HEK293 (cell line): Measurements from ENCODE around the gene HIVEP2.

Experiments used
- CTCF ChIA-PET: fragments of 350-600 bp; formaldehyde crosslinking; extraction: SDS; loops from one replicate; lab custom pipeline; 2021; ENCODE audit warnings: antibody characterized with exemption; lab: Yijun Ruan, JAX
- POLR2A ChIA-PET: fragments of 300-600 bp; formaldehyde crosslinking; extraction: SDS; loops from one replicate; lab custom pipeline; 2020; ENCODE audit warnings: antibody characterized with exemption, inconsistent platforms; lab: Yijun Ruan, JAX
- H3K27ac ChIP-seq: fragments of 200-500 bp; sonication (Bioruptor generic); 2 replicates; pipeline ENCODE4 v1.5.1; 2014; ENCODE audit warnings: low read depth, low read length, control low read depth, inconsistent platforms; ENCODE audit errors: extremely low read depth
- H3K36me3 ChIP-seq, 2 experiments: fragments of 200-500 bp in 1 of 2; sonication (Bioruptor generic) in 1 of 2; 1 replicate in 1 of 2; 2 replicates in 1 of 2; pipeline ENCODE4 v1.5.1; 2014 to 2017; ENCODE audit warnings: inconsistent platforms in 2 of 2, low read length in 2 of 2; ENCODE audit not compliant: control insufficient read depth in 2 of 2, insufficient read depth in 1 of 2
- H3K4me1 ChIP-seq: fragments of 200-500 bp; sonication (Bioruptor generic); 2 replicates; pipeline ENCODE4 v1.5.1; 2014; ENCODE audit warnings: mild to moderate bottlenecking, low read length, inconsistent platforms; ENCODE audit not compliant: control insufficient read depth, insufficient read depth
- H3K4me3 ChIP-seq: 2 replicates; pipeline ENCODE4 v1.5.1; 2011; ENCODE audit warnings: low read depth, mild to moderate bottlenecking, control low read depth, low read length, moderate library complexity
- H3K9me3 ChIP-seq: fragments of 200-500 bp; sonication (Bioruptor generic); 2 replicates; pipeline ENCODE4 v1.5.1; 2014; ENCODE audit warnings: low read depth, low read length, inconsistent platforms; ENCODE audit not compliant: control insufficient read depth, insufficient read depth
- BCL11A ChIP-seq: fragments of 450-650 bp; formaldehyde crosslinking; IDR thresholded peaks from 2 replicates; pipeline ENCODE4 v1.5.1; 2016; ENCODE audit warnings: low read depth, missing biosample characterization, missing genetic modification characterization
- ELK4 ChIP-seq: IDR thresholded peaks from 2 replicates; pipeline ENCODE4 v1.6.1; 2011; ENCODE audit warnings: mild to moderate bottlenecking, low read depth, low read length, borderline replicate concordance
- MEIS1 ChIP-seq: sonication (generic); formaldehyde crosslinking; IDR thresholded peaks from 2 replicates; pipeline ENCODE4 v1.8.1; 2022; ENCODE audit warnings: missing genetic modification reagents, mild to moderate bottlenecking, borderline replicate concordance
- MZF1 ChIP-seq: fragments of 450-650 bp; formaldehyde crosslinking; IDR thresholded peaks from 2 replicates; pipeline ENCODE4 v1.5.1; 2017; ENCODE audit warnings: missing biosample characterization, missing genetic modification characterization, borderline replicate concordance
- OSR2 ChIP-seq: fragments of 450-650 bp; formaldehyde crosslinking; IDR thresholded peaks from 2 replicates; pipeline ENCODE4 v1.5.1; 2016; ENCODE audit warnings: missing biosample characterization, missing genetic modification characterization
- TRIM28 ChIP-seq: IDR thresholded peaks from 2 replicates; pipeline ENCODE4 v1.6.1; 2011; ENCODE audit warnings: low read length, control low read depth, borderline replicate concordance
- ZBTB11 ChIP-seq: fragments of 450-650 bp; formaldehyde crosslinking; conservative IDR thresholded peaks from 2 replicates; pipeline ENCODE4 v1.5.1; 2016; ENCODE audit warnings: low read depth, missing biosample characterization, missing genetic modification characterization
- ZBTB48 ChIP-seq: fragments of 450-650 bp; formaldehyde crosslinking; IDR thresholded peaks from 2 replicates; pipeline ENCODE4 v1.5.1; 2016; ENCODE audit warnings: missing biosample characterization, missing genetic modification characterization
- ZFP69B ChIP-seq: fragments of 450-650 bp; formaldehyde crosslinking; IDR thresholded peaks from 2 replicates; pipeline ENCODE4 v1.5.1; 2016; ENCODE audit warnings: missing biosample characterization, missing genetic modification characterization
- ZNF155 ChIP-seq: fragments of 450-650 bp; formaldehyde crosslinking; IDR thresholded peaks from 2 replicates; pipeline ENCODE4 v1.5.1; 2016; ENCODE audit warnings: missing biosample characterization, missing genetic modification characterization
- ZNF16 ChIP-seq: fragments of 450-650 bp; formaldehyde crosslinking; IDR thresholded peaks from 2 replicates; pipeline ENCODE4 v1.5.1; 2016; ENCODE audit warnings: low read depth, missing biosample characterization, missing genetic modification characterization
- ZNF184 ChIP-seq: fragments of 450-650 bp; IDR thresholded peaks from 2 replicates; pipeline ENCODE4 v1.5.1; 2018; ENCODE audit warnings: missing biosample characterization, mild to moderate bottlenecking, missing genetic modification characterization
- ZNF202 ChIP-seq: fragments of 450-650 bp; formaldehyde crosslinking; IDR thresholded peaks from 2 replicates; pipeline ENCODE4 v1.5.1; 2016; ENCODE audit warnings: missing biosample characterization, missing genetic modification characterization, borderline replicate concordance
- ZNF239 ChIP-seq: fragments of 450-650 bp; formaldehyde crosslinking; IDR thresholded peaks from 2 replicates; pipeline ENCODE4 v1.5.1; 2016; ENCODE audit warnings: missing biosample characterization, missing genetic modification characterization
- ZNF335 ChIP-seq: fragments of 450-650 bp; formaldehyde crosslinking; conservative IDR thresholded peaks from 2 replicates; pipeline ENCODE4 v1.5.1; 2016; ENCODE audit warnings: missing biosample characterization, missing genetic modification characterization
- ZNF350 ChIP-seq: fragments of 450-650 bp; formaldehyde crosslinking; IDR thresholded peaks from 2 replicates; pipeline ENCODE4 v1.5.0; 2017; ENCODE audit warnings: missing biosample characterization, mild to moderate bottlenecking, missing genetic modification characterization
- ZNF366 ChIP-seq: fragments of 450-650 bp; formaldehyde crosslinking; conservative IDR thresholded peaks from 2 replicates; pipeline ENCODE4 v1.5.1; 2016; ENCODE audit warnings: missing biosample characterization, missing genetic modification characterization
- ZNF391 ChIP-seq: fragments of 450-650 bp; formaldehyde crosslinking; IDR thresholded peaks from 2 replicates; pipeline ENCODE4 v1.5.1; 2016; ENCODE audit warnings: low read depth, missing biosample characterization, missing genetic modification characterization, borderline replicate concordance
- ZNF501 ChIP-seq: fragments of 450-650 bp; formaldehyde crosslinking; IDR thresholded peaks from 2 replicates; pipeline ENCODE4 v1.5.1; 2016; ENCODE audit warnings: missing biosample characterization, missing genetic modification characterization
- ZNF529 ChIP-seq: fragments of 450-650 bp; formaldehyde crosslinking; IDR thresholded peaks from 2 replicates; pipeline ENCODE4 v1.5.1; 2017; ENCODE audit warnings: missing genetic modification characterization, missing biosample characterization; ENCODE audit not compliant: insufficient replicate concordance
- ZNF549 ChIP-seq: fragments of 450-650 bp; IDR thresholded peaks from 2 replicates; pipeline ENCODE4 v1.5.1; 2018; ENCODE audit warnings: missing biosample characterization, missing genetic modification characterization, mild to moderate bottlenecking, inconsistent platforms, moderate library complexity
- ZNF560 ChIP-seq: fragments of 450-650 bp; formaldehyde crosslinking; IDR thresholded peaks from 2 replicates; pipeline ENCODE4 v1.5.1; 2017; ENCODE audit warnings: missing biosample characterization, missing genetic modification characterization, borderline replicate concordance
- ZNF626 ChIP-seq: fragments of 450-650 bp; sonication (Bioruptor Pico); formaldehyde crosslinking; IDR thresholded peaks from 2 replicates; pipeline ENCODE4 v1.5.1; 2018; ENCODE audit warnings: missing biosample characterization, missing genetic modification characterization, inconsistent platforms
- ZNF658 ChIP-seq: fragments of 450-650 bp; formaldehyde crosslinking; IDR thresholded peaks from 2 replicates; pipeline ENCODE4; 2016; ENCODE audit warnings: missing biosample characterization, missing genetic modification characterization
- ZNF692 ChIP-seq: fragments of 450-650 bp; formaldehyde crosslinking; IDR thresholded peaks from 2 replicates; pipeline ENCODE4 v1.5.1; 2016; ENCODE audit warnings: missing biosample characterization, missing genetic modification characterization
- ZNF747 ChIP-seq: fragments of 450-650 bp; formaldehyde crosslinking; IDR thresholded peaks from 2 replicates; pipeline ENCODE4 v1.5.1; 2016; ENCODE audit warnings: missing biosample characterization, missing genetic modification characterization
- ZNF776 ChIP-seq: fragments of 450-650 bp; formaldehyde crosslinking; IDR thresholded peaks from 2 replicates; pipeline ENCODE4 v1.5.0; 2017; ENCODE audit warnings: missing biosample characterization, missing genetic modification characterization, borderline replicate concordance
- ZNF777 ChIP-seq: fragments of 450-650 bp; formaldehyde crosslinking; IDR thresholded peaks from 2 replicates; pipeline ENCODE4 v1.5.1; 2017; ENCODE audit warnings: missing biosample characterization, missing genetic modification characterization, borderline replicate concordance
- ZNF792 ChIP-seq: fragments of 450-650 bp; formaldehyde crosslinking; IDR thresholded peaks from 2 replicates; pipeline ENCODE4 v1.5.1; 2016; ENCODE audit warnings: missing biosample characterization, missing genetic modification characterization

The HIVEP2 gene

DNA sequence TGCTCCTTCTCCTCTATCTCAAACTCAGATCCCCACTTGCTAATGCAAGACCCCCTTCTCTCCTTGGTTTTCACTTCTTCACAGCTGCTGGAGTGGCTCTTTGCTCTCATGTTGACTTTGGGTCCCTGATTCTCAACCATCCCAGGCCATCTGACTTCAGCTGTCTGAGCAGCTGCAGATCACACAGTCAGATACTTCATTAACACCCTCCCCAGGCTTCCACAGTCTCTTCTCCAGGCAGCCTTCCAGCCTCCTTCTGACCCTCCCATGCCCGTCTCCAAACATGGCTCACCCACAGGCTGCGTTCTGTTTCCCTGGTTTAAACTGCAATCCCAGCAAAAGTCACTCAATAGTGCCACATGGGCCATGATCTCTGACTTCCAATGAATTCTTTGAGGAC, 65.4 kb downstream of the HIVEP2 start:
- no peaks in the 10 kb centered on the region for H3K36me3 ChIP-seq
- TF ChIP-seq ZNF560 (tag by site-specific recombination) (no peak), ZNF366 (tag by site-specific recombination) (no peak), ZNF777 (tag by site-specific recombination) (no peak), OSR2 (no peak), ZNF239 (no peak), ZNF792 (tag by site-specific recombination) (no peak), ZNF350 (no peak), ZNF335 (no peak), ZNF776 (tag by site-specific recombination) (no peak), ZNF16 (tag by site-specific recombination) (no peak), ZNF529 (no peak), ZNF391 (tag by site-specific recombination) (no peak), ZNF658 (tag by site-specific recombination) (no peak)
- H3K27ac ChIP-seq: no peak overlapping the region
- H3K9me3 ChIP-seq: no peaks in the 10 kb centered on the region
- H3K4me1 ChIP-seq: peaks cover 3% of the 10 kb centered on the region; the same call in 1 of the 2 replicates
- no peak overlapping the region for H3K4me3 ChIP-seq
- CTCF ChIA-PET: no interaction called here
- POLR2A ChIA-PET: no interaction called here

- TF ChIP-seq TRIM28: no peak
- Histone ChIP-seq H3K9me3 (no peaks in the 10 kb centered on the region), H3K36me3 (no peaks in the 10 kb centered on the region), H3K4me3 (no peak overlapping the region), H3K4me1 (no peaks in the 10 kb centered on the region), H3K27ac (no peak overlapping the region)
- POLR2A ChIA-PET: no interaction called here
- CTCF ChIA-PET: interaction anchor here (0.7 to 0.9 kb wide), 2 partner anchors 13 to 63 kb away, joined by 3 read pairs; no protein-coding TSS in a partner anchor
Observed at GRCh38 chr6:142879076-142879475, 65.9 kb downstream of the HIVEP2 start.

DNA sequence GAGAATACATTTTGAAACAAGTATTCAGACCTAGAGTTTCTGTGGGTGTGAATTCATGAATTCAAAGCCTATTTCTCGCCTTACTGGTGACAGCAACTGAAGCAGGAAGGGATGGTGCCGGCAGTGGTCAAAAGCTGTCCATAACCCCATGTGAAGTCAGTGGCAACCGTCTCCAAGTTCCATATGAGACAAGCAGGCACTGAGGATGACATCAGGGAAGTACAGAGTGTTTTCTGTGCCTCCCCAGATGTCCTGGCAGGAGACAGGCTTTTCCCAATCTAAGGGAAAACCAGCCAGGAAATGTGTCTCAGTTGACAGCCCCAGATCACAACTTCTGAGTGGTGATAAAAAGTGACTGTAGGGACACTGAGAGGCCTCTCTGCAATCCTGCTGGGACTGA, 66.6 kb downstream of the HIVEP2 start:
- Histone ChIP-seq H3K36me3 (no peaks in the 10 kb centered on the region), H3K4me1 (no peaks in the 10 kb centered on the region), H3K9me3 (no peaks in the 10 kb centered on the region), H3K4me3 (no peak overlapping the region), H3K27ac (no peak overlapping the region)
- POLR2A ChIA-PET: no interaction called here
- CTCF ChIA-PET: interaction anchor here (0.7 to 0.9 kb wide), 2 partner anchors 12 to 64 kb away, joined by 3 read pairs; no protein-coding TSS in a partner anchor
- no peak for TF ChIP-seq ZNF202 (tag by site-specific recombination)
- TF ChIP-seq ZBTB11 (tag by site-specific recombination): no peak
- TF ChIP-seq MZF1 (tag by site-specific recombination): no peak
- no peak for TF ChIP-seq ZNF184
- TF ChIP-seq ZFP69B: no peak
- no peak for TF ChIP-seq ZNF747
- TF ChIP-seq ZNF626 (tag by site-specific recombination): no peak
- TF ChIP-seq BCL11A (tag by site-specific recombination): no peak
- TF ChIP-seq ZNF155 (tag by site-specific recombination): no peak
- TF ChIP-seq MEIS1 (CRISPR knock-in tag): no peak
- no peak for TF ChIP-seq ZNF792 (tag by site-specific recombination)
- TF ChIP-seq ZNF549 (tag by site-specific recombination): no peak
- no peak for TF ChIP-seq ZNF692
- no peak for TF ChIP-seq ELK4
- TF ChIP-seq ZBTB48 (tag by site-specific recombination): no peak
- no peak for TF ChIP-seq OSR2
- TF ChIP-seq ZNF501 (tag by site-specific recombination): no peak
